Prostate gland (tissue), 2 donors: ENCODE results near the gene SSBP1.

Experiments
- CTCF ChIP-seq, 4 experiments: fragments of 200-600 bp in 2 of 4; fragments of 450-650 bp in 2 of 4; sonication (generic) in 2 of 4; IDR thresholded peaks; 1 replicate in 3 of 4; 2 replicates in 1 of 4; pipeline ENCODE4 v1.5.1; 2016 to 2019; ENCODE audit warnings: antibody characterized with exemption in 4 of 4, mild to moderate bottlenecking in 2 of 4, moderate library complexity in 2 of 4
- POLR2A ChIP-seq: fragments of 450-650 bp; IDR thresholded peaks from one replicate; pipeline ENCODE4 v1.6.1; 2016; ENCODE audit warnings: antibody characterized with exemption, mild to moderate bottlenecking

DNA sequence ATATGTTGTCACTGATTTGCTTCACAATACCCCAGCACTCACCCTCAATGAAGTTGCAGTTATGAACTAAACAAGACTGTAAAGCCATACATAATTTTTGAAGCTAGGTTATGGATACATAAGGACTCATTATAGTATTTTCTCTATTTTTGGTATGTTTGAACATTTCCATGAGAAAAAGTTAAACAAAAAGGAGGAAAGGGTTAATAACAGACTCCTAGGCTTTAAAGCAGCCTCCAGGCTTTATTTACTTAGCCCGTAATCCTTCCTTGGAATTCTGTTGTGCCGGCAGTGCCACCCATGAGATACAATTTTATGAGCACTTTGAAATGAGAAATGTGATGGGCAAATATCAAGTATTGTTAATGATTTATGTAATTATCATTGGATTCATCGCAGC lies 34.0 kb upstream of the SSBP1 start:
- no peak for TF ChIP-seq POLR2A
- no peak for TF ChIP-seq CTCF (IDR thresholded peaks at IDR 0.05)
